ENCODE data around the gene INSC. TPM values are rescaled to one million over a fixed set of nuclear protein-coding genes. Genes with fewer than 3 reads are reported as not detected.

INSC gene
- total and polyA plus RNA-seq, 2 of the 4 experiments (the other 2 are of a cell fraction), result 0.53 to 1.4 TPM

DNA sequence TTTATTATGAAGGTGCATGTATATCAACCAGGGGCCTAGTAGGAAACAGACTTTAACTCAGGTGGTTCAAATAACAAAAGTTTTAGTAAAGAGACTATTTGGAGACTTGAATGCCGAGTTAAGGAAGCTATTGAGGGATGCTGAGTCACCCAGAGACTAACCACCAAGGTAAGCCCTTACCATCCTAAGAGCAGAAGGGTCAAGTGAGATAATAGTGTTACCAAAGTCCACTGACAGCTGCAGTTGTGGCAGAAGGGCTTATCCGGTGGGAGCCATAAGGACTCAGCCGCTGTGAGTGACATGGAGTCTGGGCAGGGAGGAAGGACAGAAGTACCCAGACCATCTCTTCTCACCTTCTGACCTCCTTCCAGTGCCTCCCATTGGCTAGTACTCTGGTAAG, 134.0 kb downstream of the INSC start:
- POLR2A ChIA-PET (ENCODE audit: unreplicated experiment), result no interaction called here
- in situ Hi-C loops (cut with MboI; ENCODE audit: low sequenced_read_pairs), result no loop called here

More for the DNA sequence above, 134.0 kb downstream of the INSC start:
- no peak overlapping the region for H3K56ac ChIP-seq (ENCODE audit: extremely low read depth, insufficient read depth, low read length)
- no peak overlapping the region for H4K5ac ChIP-seq (ENCODE audit: low read depth, low read length)
- no peak overlapping the region for H3K9ac ChIP-seq (ENCODE audit: low read depth, low read length)
- no peak overlapping the region for H2BK20ac ChIP-seq (ENCODE audit: low read depth, low read length)
- H3K9me3 ChIP-seq (ENCODE audit: control insufficient read depth, insufficient read depth, low read length), result no peaks in the 10 kb centered on the region
- no peak overlapping the region for H2AK5ac ChIP-seq (ENCODE audit: low read depth, low read length)
- H3K27me3 ChIP-seq (ENCODE audit: control insufficient read depth, insufficient read depth, low read length), result no peaks in the 10 kb centered on the region
- no peaks in the 10 kb centered on the region for H3K79me1 ChIP-seq (ENCODE audit: low read depth in 1 of 2, low read length in 2 of 2)
- DNase-seq, result no peak
- H4K8ac ChIP-seq (ENCODE audit: low read depth in 2 of 2, low read length in 2 of 2), result no peak overlapping the region
- dilution Hi-C loops (cut with HindIII; ENCODE audit: low sequenced_read_pairs, unreplicated experiment) (no loop called here), intact Hi-C loops (cut with micrococcal nuclease) (no loop called here)
- H2BK5ac ChIP-seq (ENCODE audit: low read depth, low read length, poor library complexity, severe bottlenecking), result no peak overlapping the region
- H3K4me3 ChIP-seq (ENCODE audit: insufficient read depth, low read depth, low read length), result no peak overlapping the region
- no peak overlapping the region for H3K4me2 ChIP-seq (ENCODE audit: low read depth, low read length)
- BruUV-seq (replicated peaks), result no TSS peak
- H2AK9ac ChIP-seq (replicated peaks; ENCODE audit: low read depth, low read length, poor library complexity), result no peak overlapping the region
- H3K14ac ChIP-seq (replicated peaks; ENCODE audit: low read depth, low read length), result no peak overlapping the region
- no peaks in the 10 kb centered on the region for H3K36me3 ChIP-seq (ENCODE audit: control insufficient read depth, insufficient read depth, low read length)
- TF ChIP-seq, protein P1, sequence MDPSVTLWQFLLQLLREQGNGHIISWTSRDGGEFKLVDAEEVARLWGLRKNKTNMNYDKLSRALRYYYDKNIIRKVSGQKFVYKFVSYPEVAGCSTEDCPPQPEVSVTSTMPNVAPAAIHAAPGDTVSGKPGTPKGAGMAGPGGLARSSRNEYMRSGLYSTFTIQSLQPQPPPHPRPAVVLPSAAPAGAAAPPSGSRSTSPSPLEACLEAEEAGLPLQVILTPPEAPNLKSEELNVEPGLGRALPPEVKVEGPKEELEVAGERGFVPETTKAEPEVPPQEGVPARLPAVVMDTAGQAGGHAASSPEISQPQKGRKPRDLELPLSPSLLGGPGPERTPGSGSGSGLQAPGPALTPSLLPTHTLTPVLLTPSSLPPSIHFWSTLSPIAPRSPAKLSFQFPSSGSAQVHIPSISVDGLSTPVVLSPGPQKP (IDR thresholded peaks at IDR 0.05; ENCODE audit: borderline replicate concordance, low read depth, low read length), result no peak
- H4K91ac ChIP-seq (ENCODE audit: insufficient read depth, low read depth, low read length), result no peak overlapping the region
- no peak for ATAC-seq (ENCODE audit: low read depth)
- H3K4me1 ChIP-seq (ENCODE audit: control insufficient read depth, insufficient read depth, low read length), result no peaks in the 10 kb centered on the region
- no peak overlapping the region for H2BK15ac ChIP-seq (ENCODE audit: low read depth, low read length)
- H4K20me1 ChIP-seq (ENCODE audit: insufficient read depth, low read length), result no peaks in the 10 kb centered on the region
- H3K4ac ChIP-seq (ENCODE audit: low read depth, low read length), result no peak overlapping the region
- H3K27ac ChIP-seq (ENCODE audit: insufficient read depth, low read length), result no peak overlapping the region
- H3K23ac ChIP-seq (ENCODE audit: low read depth, low read length), result no peak overlapping the region
- H2AFZ ChIP-seq (replicated peaks; ENCODE audit: low read length, poor library complexity), result no peak overlapping the region
- H3K9me1 ChIP-seq (ENCODE audit: insufficient read depth, low read length), result no peaks in the 10 kb centered on the region; the same call in 1 of the 2 replicates
- H2BK120ac ChIP-seq (ENCODE audit: low read depth, low read length), result no peak overlapping the region
- WGBS, 2 experiments (ENCODE audit: extremely low coverage in 2 of 2, insufficient read length in 1 of 2), result no CpG with 5 or more reads among the region's 3 CpGs
- CTCF ChIA-PET, result no interaction called here
- no peak overlapping the region for H3K18ac ChIP-seq (ENCODE audit: low read depth, low read length)
